HCT116 (cell line): ENCODE measurements around the gene RTL10. TPM values are rescaled to one million over a fixed set of nuclear protein-coding genes. Genes with fewer than 3 reads are reported as not detected.

Experiments used
- ATAC-seq: fragments of 200-7000 bp; cut with Tn5 transposase; 2 replicates; pipeline ENCODE4 v1.9.1; 2020; ENCODE audit warnings: mild to moderate bottlenecking, moderate library complexity
- BruUV-seq: library from RNA; stranded (reverse); fragments of 400-500 nt; replicated peaks from 2 replicates; lab custom pipeline; 2021; lab: Mats Ljungman, UMichigan
- CTCF ChIA-PET: fragments of 300-600 bp; sonication (Branson Sonifier 250); formaldehyde crosslinking; loops from one replicate; lab custom pipeline; 2021; ENCODE audit warnings: antibody characterized with exemption; lab: Charles Lee
- POLR2A ChIA-PET: fragments of 300-600, 350-600 bp; sonication (Branson Sonifier 250); formaldehyde crosslinking; loops from one replicate; lab custom pipeline; 2021; ENCODE audit warnings: antibody characterized with exemption; lab: Charles Lee
- RAD21 ChIA-PET, 2 experiments: fragments of 300-600 bp; sonication (Branson Sonifier 250); formaldehyde crosslinking; loops; one replicate each; lab custom pipeline; 2023; ENCODE audit warnings: low total read pairs in 2 of 2; ENCODE audit not compliant: uncharacterized antibody in 2 of 2, unreplicated experiment in 2 of 2, low non-redundant PET in 1 of 2; lab: Charles Lee
- DNase-seq: peaks from one replicate; pipeline ENCODE4 v3.0.0-alpha.2; 2010; ENCODE audit warnings: low read depth, low spot score
- H2AFZ ChIP-seq: fragments of 200-600 bp; shearing (Covaris generic), sonication (generic); 2 replicates; pipeline ENCODE4 v1.6.1; 2017; ENCODE audit warnings: low read depth, mixed run types, mixed read lengths, antibody characterized with exemption, low read length; ENCODE audit not compliant: poor library complexity, severe bottlenecking
- H3K27ac ChIP-seq: 2 replicates; pipeline ENCODE4 v1.5.1; 2012; ENCODE audit warnings: low read depth, low read length
- H3K27me3 ChIP-seq: fragments of 200-600 bp; sonication (generic); 2 replicates; pipeline ENCODE4 v1.6.1; 2016; ENCODE audit warnings: mixed run types, low read length, mixed read lengths; ENCODE audit not compliant: insufficient read depth
- H3K36me3 ChIP-seq, 2 experiments: fragments of 200-500 bp in 1 of 2; fragments of 200-600 bp in 1 of 2; sonication (Bioruptor generic) in 1 of 2; sonication (generic) in 1 of 2; 2 replicates each; pipeline versions ENCODE4 v1.5.1 to v1.6.1; 2014 to 2016; ENCODE audit warnings: low read length in 2 of 2, inconsistent platforms in 1 of 2, mixed read lengths in 1 of 2, mixed run types in 1 of 2; ENCODE audit not compliant: insufficient read depth in 2 of 2, control insufficient read depth in 1 of 2
- H3K4me1 ChIP-seq, 2 experiments: fragments of 200-600 bp in 1 of 2; sonication (generic) in 1 of 2; 2 replicates each; pipeline versions ENCODE4 v1.5.1 to v1.6.1; 2012 to 2017; ENCODE audit warnings: low read length in 2 of 2, inconsistent platforms in 1 of 2, mild to moderate bottlenecking in 1 of 2, mixed read lengths in 1 of 2, mixed run types in 1 of 2, moderate library complexity in 1 of 2; ENCODE audit not compliant: insufficient read depth in 2 of 2, control insufficient read depth in 1 of 2
- H3K4me2 ChIP-seq: fragments of 200-600 bp; sonication (generic); 2 replicates; pipeline ENCODE4 v1.6.1; 2017; ENCODE audit warnings: mixed run types, low read length, mixed read lengths
- H3K4me3 ChIP-seq, 2 experiments: fragments of 200-600 bp in 1 of 2; sonication (generic) in 1 of 2; replicated peaks in 1 of 2; 2 replicates each; pipeline ENCODE4 v1.5.1; 2011 to 2016; ENCODE audit warnings: low read length in 2 of 2, control low read depth in 1 of 2, low read depth in 1 of 2, mild to moderate bottlenecking in 1 of 2, mixed read lengths in 1 of 2, mixed run types in 1 of 2
- H3K79me2 ChIP-seq: fragments of 200-600 bp; sonication (generic); 2 replicates; pipeline ENCODE4 v1.6.1; 2017; ENCODE audit warnings: mild to moderate bottlenecking, mixed run types, low read length, moderate library complexity, mixed read lengths; ENCODE audit not compliant: insufficient read depth
- H3K9ac ChIP-seq: fragments of 200-600 bp; sonication (generic); 2 replicates; pipeline ENCODE4 v1.6.1; 2016; ENCODE audit warnings: low read length, mixed read lengths
- H3K9me2 ChIP-seq: fragments of 200-600 bp; sonication (generic), shearing (Covaris generic); 2 replicates; pipeline ENCODE4 v1.6.1; 2017; ENCODE audit warnings: mixed run types, mild to moderate bottlenecking, moderate library complexity; ENCODE audit not compliant: insufficient read depth
- H3K9me3 ChIP-seq, 2 experiments: fragments of 200-500 bp in 1 of 2; fragments of 200-600 bp in 1 of 2; sonication (Bioruptor generic) in 1 of 2; sonication (generic) in 1 of 2; 2 replicates each; pipeline ENCODE4 v1.6.1; 2014 to 2017; ENCODE audit warnings: low read length in 2 of 2, mixed read lengths in 2 of 2, inconsistent platforms in 1 of 2, low read depth in 1 of 2, mild to moderate bottlenecking in 1 of 2, mixed run types in 1 of 2, moderate library complexity in 1 of 2; ENCODE audit not compliant: control insufficient read depth in 1 of 2, insufficient read depth in 1 of 2
- H4K20me1 ChIP-seq: fragments of 200-600 bp; sonication (generic), shearing (Covaris generic); 2 replicates; pipeline ENCODE4 v1.6.1; 2017; ENCODE audit warnings: mixed run types, mild to moderate bottlenecking, moderate library complexity; ENCODE audit not compliant: insufficient read depth
- ELF1 ChIP-seq: IDR thresholded peaks from 2 replicates; pipeline ENCODE4 v1.6.1; 2012; ENCODE audit warnings: low read depth, borderline replicate concordance
- EZH2phosphoT487 ChIP-seq: fragments of 200-600 bp; IDR thresholded peaks from 2 replicates; pipeline ENCODE4 v1.6.1; 2018; ENCODE audit warnings: antibody characterized with exemption, borderline replicate concordance
- POLR2A ChIP-seq: IDR thresholded peaks from 2 replicates; pipeline ENCODE4 v1.7.0; 2011; ENCODE audit warnings: borderline replicate concordance; ENCODE audit not compliant: insufficient read depth, insufficient read length; ENCODE audit errors: extremely low read depth
- SP1 ChIP-seq: IDR thresholded peaks from 2 replicates; pipeline ENCODE4 v1.6.1; 2012; ENCODE audit warnings: low read depth
- SRF ChIP-seq: IDR thresholded peaks from 2 replicates; pipeline ENCODE4 v1.6.1; 2012; ENCODE audit warnings: low read depth
- YY1 ChIP-seq: IDR thresholded peaks from 2 replicates; pipeline ENCODE4 v1.6.1; 2011; ENCODE audit warnings: low read length, low read depth, moderate library complexity, mild to moderate bottlenecking; ENCODE audit not compliant: insufficient replicate concordance; ENCODE audit errors: extremely low read depth
- ZFX ChIP-seq: fragments of 450-650 bp; IDR thresholded peaks from 2 replicates; pipeline ENCODE4 v1.6.1; 2017
- ZNF274 ChIP-seq: fragments of 200-500 bp; sonication (Bioruptor generic); IDR thresholded peaks from 2 replicates; pipeline ENCODE4 v1.6.1; 2014; ENCODE audit warnings: mild to moderate bottlenecking, low read depth, low read length, inconsistent platforms
- intact Hi-C: fragments of 100-400 bp; cut with micrococcal nuclease; formaldehyde crosslinking; loops from 2 replicates; pipeline ENCODE4 v1.10.0; 2022
- total RNA-seq: library from RNA; stranded (reverse); gene quantifications from one replicate; pipeline ENCODE4 v1.2.1, GENCODE V29; 2021; ENCODE audit not compliant: unreplicated experiment
- TF ChIP-seq, protein P1 (sequence below): IDR thresholded peaks from 2 replicates; pipeline ENCODE4 v1.6.1; 2012; ENCODE audit warnings: low read depth

RTL10 gene
- total RNA-seq, 1 experiment from 2014 or later = 24.6 TPM

DNA sequence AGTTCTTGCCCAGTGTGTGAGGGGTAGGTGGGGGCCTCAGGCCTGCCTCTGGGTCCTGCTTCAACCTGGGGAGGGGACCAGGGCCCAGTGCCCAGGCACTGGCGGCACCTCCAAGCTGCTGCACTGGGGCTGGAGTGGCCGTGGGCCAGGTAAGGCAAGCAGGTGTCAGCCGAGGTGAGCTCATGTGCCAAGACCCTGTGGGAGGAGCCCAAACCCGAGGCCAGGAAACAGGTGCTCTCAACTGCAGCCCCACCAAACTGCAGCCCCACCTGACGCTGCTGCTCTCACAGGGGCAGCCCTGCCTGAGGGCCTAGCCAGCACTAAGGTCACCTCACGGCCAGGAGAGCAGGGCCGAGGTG lies 18.1 kb upstream of the RTL10 start:
- H4K20me1 ChIP-seq = no peaks in the 10 kb centered on the region
- H3K4me3 ChIP-seq = no peak overlapping the region
- H3K9me3 ChIP-seq = no peaks in the 10 kb centered on the region
- no peaks in the 10 kb centered on the region for H3K9me2 ChIP-seq
- TF ChIP-seq SRF = no peak
- no peak for TF ChIP-seq SP1
- no peak for TF ChIP-seq ELF1
- POLR2A ChIA-PET = no interaction called here
- no peak overlapping the region for H3K27ac ChIP-seq
- H3K4me2 ChIP-seq = no peak overlapping the region
- H3K36me3 ChIP-seq = no peaks in the 10 kb centered on the region
- no peaks in the 10 kb centered on the region for H3K79me2 ChIP-seq
- ATAC-seq = no peak
- no peaks in the 10 kb centered on the region for H3K27me3 ChIP-seq
- no peak overlapping the region for H2AFZ ChIP-seq
- CTCF ChIA-PET = no interaction called here
- DNase-seq = no peak
- intact Hi-C loops = no loop called here
- H3K4me1 ChIP-seq = no peaks in the 10 kb centered on the region
- no peak overlapping the region for H3K9ac ChIP-seq
- RAD21 ChIA-PET = no interaction called here
- BruUV-seq = no TSS peak

DNA sequence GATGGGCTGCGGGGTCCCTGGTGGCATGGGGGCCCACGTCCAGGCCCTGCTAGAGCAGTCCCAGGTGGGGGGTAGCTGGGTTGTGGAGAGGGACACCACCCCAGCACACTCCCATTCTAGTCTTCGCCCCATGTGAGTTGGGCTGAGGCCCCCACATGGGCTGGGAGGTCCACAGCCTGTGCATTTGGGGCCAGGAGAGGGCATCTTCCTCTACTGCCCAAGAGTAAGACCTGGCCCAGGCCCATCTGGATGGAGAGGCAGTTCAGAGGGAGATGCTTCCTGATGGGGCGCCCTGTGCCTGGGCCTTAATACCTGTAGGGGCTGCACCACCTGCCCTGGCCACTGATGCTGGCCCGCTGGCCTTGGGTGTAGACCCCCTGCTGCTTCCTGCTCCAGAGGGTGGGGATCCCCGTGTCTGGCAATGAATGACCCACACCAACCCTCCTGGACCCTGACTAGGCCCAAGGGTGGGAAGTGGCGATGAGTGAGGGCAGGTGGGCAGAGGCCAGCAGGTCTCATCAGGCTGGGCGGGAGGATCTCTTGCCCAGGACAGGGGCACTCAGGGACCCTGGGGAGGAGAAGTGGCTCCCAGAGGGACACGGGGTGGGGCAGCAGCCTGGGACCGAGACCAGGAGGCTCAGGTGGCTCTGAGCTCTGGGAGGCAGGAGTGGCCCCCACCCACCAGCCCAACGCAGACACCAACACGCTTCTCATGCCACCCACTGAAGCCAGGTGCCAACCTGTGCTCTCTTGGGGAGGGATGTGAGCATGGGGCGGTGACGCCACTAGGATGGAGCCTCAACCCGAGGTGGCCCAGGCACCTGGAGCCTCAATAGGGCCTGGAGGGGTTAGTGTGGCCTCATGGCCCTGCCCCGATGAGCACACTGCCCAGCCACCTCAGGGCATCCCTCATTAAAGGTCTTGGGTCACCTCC lies 17.4 kb upstream of the RTL10 start:
- RAD21 ChIA-PET = no interaction called here
- Histone ChIP-seq H3K4me3 (no peak overlapping the region), H3K9ac (no peak overlapping the region), H3K4me1 (no peaks in the 10 kb centered on the region), H3K27ac (no peak overlapping the region), H3K4me2 (no peak overlapping the region), H2AFZ (no peak overlapping the region), H4K20me1 (no peaks in the 10 kb centered on the region), H3K36me3 (no peaks in the 10 kb centered on the region), H3K9me2 (no peaks in the 10 kb centered on the region), H3K27me3 (no peaks in the 10 kb centered on the region), H3K79me2 (no peaks in the 10 kb centered on the region), H3K9me3 (no peaks in the 10 kb centered on the region)
- no peak for ATAC-seq
- intact Hi-C loops = no loop called here
- DNase-seq = no peak
- POLR2A ChIA-PET = interaction anchor here (1.0 kb wide), 1 partner anchor 16 kb away, joined by 3 read pairs; no protein-coding TSS in a partner anchor
- TF ChIP-seq ZFX (no peak), ZNF274 (no peak), YY1 (no peak), POLR2A (no peak), EZH2phosphoT487 (no peak)
- TF ChIP-seq, protein P1, sequence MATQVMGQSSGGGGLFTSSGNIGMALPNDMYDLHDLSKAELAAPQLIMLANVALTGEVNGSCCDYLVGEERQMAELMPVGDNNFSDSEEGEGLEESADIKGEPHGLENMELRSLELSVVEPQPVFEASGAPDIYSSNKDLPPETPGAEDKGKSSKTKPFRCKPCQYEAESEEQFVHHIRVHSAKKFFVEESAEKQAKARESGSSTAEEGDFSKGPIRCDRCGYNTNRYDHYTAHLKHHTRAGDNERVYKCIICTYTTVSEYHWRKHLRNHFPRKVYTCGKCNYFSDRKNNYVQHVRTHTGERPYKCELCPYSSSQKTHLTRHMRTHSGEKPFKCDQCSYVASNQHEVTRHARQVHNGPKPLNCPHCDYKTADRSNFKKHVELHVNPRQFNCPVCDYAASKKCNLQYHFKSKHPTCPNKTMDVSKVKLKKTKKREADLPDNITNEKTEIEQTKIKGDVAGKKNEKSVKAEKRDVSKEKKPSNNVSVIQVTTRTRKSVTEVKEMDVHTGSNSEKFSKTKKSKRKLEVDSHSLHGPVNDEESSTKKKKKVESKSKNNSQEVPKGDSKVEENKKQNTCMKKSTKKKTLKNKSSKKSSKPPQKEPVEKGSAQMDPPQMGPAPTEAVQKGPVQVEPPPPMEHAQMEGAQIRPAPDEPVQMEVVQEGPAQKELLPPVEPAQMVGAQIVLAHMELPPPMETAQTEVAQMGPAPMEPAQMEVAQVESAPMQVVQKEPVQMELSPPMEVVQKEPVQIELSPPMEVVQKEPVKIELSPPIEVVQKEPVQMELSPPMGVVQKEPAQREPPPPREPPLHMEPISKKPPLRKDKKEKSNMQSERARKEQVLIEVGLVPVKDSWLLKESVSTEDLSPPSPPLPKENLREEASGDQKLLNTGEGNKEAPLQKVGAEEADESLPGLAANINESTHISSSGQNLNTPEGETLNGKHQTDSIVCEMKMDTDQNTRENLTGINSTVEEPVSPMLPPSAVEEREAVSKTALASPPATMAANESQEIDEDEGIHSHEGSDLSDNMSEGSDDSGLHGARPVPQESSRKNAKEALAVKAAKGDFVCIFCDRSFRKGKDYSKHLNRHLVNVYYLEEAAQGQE = no peak
- CTCF ChIA-PET = no interaction called here
- no TSS peak for BruUV-seq
